PC-9 (cell line): ENCODE results near the gene CPOX. TPM values are rescaled to one million over a fixed set of nuclear protein-coding genes. Genes with fewer than 3 reads are reported as not detected.
A peak's percentile ranks its signal among the peaks of the same experiment; 100 is the strongest.

Experiments
- BruUV-seq: library from RNA; stranded (reverse); fragments of 400-500 nt; replicated peaks from 2 replicates; lab custom pipeline; 2021; lab: Mats Ljungman, UMichigan
- CTCF ChIA-PET: fragments of 300-600 bp; sonication (Branson Sonifier 250); formaldehyde crosslinking; loops from one replicate; lab custom pipeline; 2022; ENCODE audit warnings: antibody characterized with exemption; lab: Charles Lee
- POLR2A ChIA-PET: fragments of 300-600 bp; sonication (Branson Sonifier 250); formaldehyde crosslinking; loops from one replicate; lab custom pipeline; 2022; ENCODE audit warnings: antibody characterized with exemption; ENCODE audit not compliant: unreplicated experiment; lab: Charles Lee
- DNase-seq, 2 experiments: peaks; one replicate each; pipeline versions ENCODE4 v3.0.0 to v3.0.0-alpha.2; 2015 to 2022; ENCODE audit warnings: mixed read lengths in 1 of 2
- H2AFZ ChIP-seq: fragments of 200-600 bp; sonication (generic); 2 replicates; pipeline ENCODE4 v1.8.1; 2017; ENCODE audit warnings: antibody characterized with exemption
- H3F3A ChIP-seq: fragments of 200-600 bp; sonication (generic); 2 replicates; pipeline ENCODE4 v1.8.1; 2017; ENCODE audit warnings: antibody characterized with exemption, mild to moderate bottlenecking, low read depth; ENCODE audit not compliant: insufficient read depth
- H3K27ac ChIP-seq: fragments of 200-600 bp; sonication (generic); 2 replicates; pipeline ENCODE4 v1.6.1; 2016; ENCODE audit warnings: mixed run types
- H3K27me3 ChIP-seq: fragments of 200-600 bp; sonication (generic); 2 replicates; pipeline ENCODE4 v1.6.1; 2016; ENCODE audit warnings: low read depth, mixed run types; ENCODE audit not compliant: insufficient read depth
- H3K36me3 ChIP-seq: fragments of 200-600 bp; sonication (generic); 2 replicates; pipeline ENCODE4 v1.6.1; 2016; ENCODE audit warnings: low read depth, mixed run types
- H3K4me1 ChIP-seq: fragments of 200-600 bp; sonication (generic); replicated peaks from 2 replicates; pipeline ENCODE4 v1.6.1; 2016; ENCODE audit warnings: mixed run types; ENCODE audit not compliant: insufficient read depth
- H3K4me2 ChIP-seq: fragments of 200-600 bp; sonication (generic); 2 replicates; pipeline ENCODE4 v1.6.1; 2017; ENCODE audit warnings: mixed run types
- H3K4me3 ChIP-seq: fragments of 200-600 bp; sonication (generic); 2 replicates; pipeline ENCODE4 v1.6.1; 2016; ENCODE audit warnings: mixed run types
- H3K79me2 ChIP-seq: fragments of 200-600 bp; sonication (generic); 2 replicates; pipeline ENCODE4 v1.6.1; 2017; ENCODE audit warnings: low read depth, mixed run types
- H3K9me2 ChIP-seq: fragments of 200-600 bp; sonication (generic); 2 replicates; pipeline ENCODE4 v1.8.1; 2017; ENCODE audit warnings: mild to moderate bottlenecking; ENCODE audit not compliant: insufficient read depth
- H3K9me3 ChIP-seq: fragments of 200-600 bp; sonication (generic); 2 replicates; pipeline ENCODE4 v1.8.1; 2016; ENCODE audit warnings: low read depth; ENCODE audit not compliant: insufficient read depth
- H4K20me1 ChIP-seq: fragments of 200-600 bp; sonication (generic); 2 replicates; pipeline ENCODE4 v1.8.1; 2017; ENCODE audit not compliant: insufficient read depth
- CTCF ChIP-seq: fragments of 200-600 bp; sonication (generic); conservative IDR thresholded peaks from 2 replicates; pipeline ENCODE4 v1.6.1; 2017; ENCODE audit warnings: mixed run types, antibody characterized with exemption, mild to moderate bottlenecking, moderate library complexity
- EZH2 ChIP-seq: fragments of 200-600 bp; sonication (generic); IDR thresholded peaks from 2 replicates; pipeline ENCODE4 v1.8.0; 2017; ENCODE audit warnings: antibody characterized with exemption, low read depth
- intact Hi-C: fragments of 100-400 bp; cut with micrococcal nuclease; formaldehyde crosslinking; loops from one replicate; pipeline ENCODE4 v1.10.0; 2022; ENCODE audit not compliant: unreplicated experiment
- total RNA-seq: library from RNA; stranded (reverse); gene quantifications from 2 replicates; pipeline ENCODE4 v1.2.3, GENCODE V29; 2021

CPOX gene
- total RNA-seq, 1 experiment from 2014 or later = 30.4 TPM

- Histone ChIP-seq H2AFZ (no peak overlapping the region), H3K4me1 (peaks cover 15% of the 10 kb centered on the region), H3K79me2 (no peaks in the 10 kb centered on the region), H4K20me1 (no peaks in the 10 kb centered on the region), H3K4me3 (no peak overlapping the region), H3F3A (peaks cover 2% of the 10 kb centered on the region; the same call in 1 of the 2 replicates), H3K27ac (no peak overlapping the region), H3K27me3 (no peaks in the 10 kb centered on the region), H3K4me2 (no peak overlapping the region), H3K36me3 (no peaks in the 10 kb centered on the region), H3K9me2 (no peaks in the 10 kb centered on the region), H3K9me3 (no peaks in the 10 kb centered on the region)
- intact Hi-C loops = no loop called here
- no TSS peak for BruUV-seq
- no peak for DNase-seq
- no peak for TF ChIP-seq EZH2
- TF ChIP-seq CTCF = no peak
- POLR2A ChIA-PET = no interaction called here
- CTCF ChIA-PET = no interaction called here
Measured at GRCh38 chr3:98558100-98558827, 35.1 kb downstream of the CPOX start.

DNA sequence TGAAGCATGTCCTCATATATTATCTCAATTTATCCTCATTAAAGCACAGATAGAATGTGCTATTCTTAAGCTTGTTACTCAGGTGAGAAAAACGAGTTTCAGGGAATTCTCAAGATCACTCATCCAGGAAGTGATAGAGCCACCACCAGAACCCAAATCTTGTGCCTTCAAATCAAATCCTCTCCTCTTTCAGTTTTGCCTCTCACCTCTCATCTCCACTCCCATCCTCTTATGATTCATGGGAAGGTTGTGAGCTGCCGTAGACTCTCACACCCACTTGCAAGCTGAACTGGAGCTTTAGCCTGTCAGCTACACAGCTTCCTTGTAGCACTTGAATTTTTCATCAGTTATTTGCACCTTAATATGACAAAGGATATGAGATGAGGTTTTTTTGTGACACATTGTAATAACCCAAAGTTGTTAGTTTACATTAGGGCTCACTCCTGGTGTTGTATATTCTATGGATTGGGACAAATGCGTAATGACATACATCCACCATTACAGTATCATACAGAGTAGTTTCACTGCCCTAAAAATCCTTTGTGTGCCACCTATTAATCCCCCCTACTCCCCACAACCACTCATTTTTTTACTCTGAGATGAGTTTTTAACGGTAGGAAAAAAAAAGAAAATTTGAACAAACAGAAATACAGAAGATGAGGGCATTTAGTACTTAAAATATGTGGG, 35.9 kb downstream of the CPOX start:
- H3K9me3 ChIP-seq = no peaks in the 10 kb centered on the region
- CTCF ChIA-PET = interaction anchor here (0.5 kb wide), 1 partner anchor 113 kb away, joined by 4 read pairs; no protein-coding TSS in a partner anchor
- H4K20me1 ChIP-seq = no peaks in the 10 kb centered on the region
- no peaks in the 10 kb centered on the region for H3F3A ChIP-seq
- TF ChIP-seq CTCF (no peak), EZH2 (no peak)
- H3K27ac ChIP-seq = no peak overlapping the region
- no peak overlapping the region for H3K4me3 ChIP-seq
- H2AFZ ChIP-seq = peak overlapping the region; percentile 20; the same call in 1 of the 2 replicates
- H3K36me3 ChIP-seq = no peaks in the 10 kb centered on the region
- no peaks in the 10 kb centered on the region for H3K27me3 ChIP-seq
- H3K4me2 ChIP-seq = no peak overlapping the region
- no peaks in the 10 kb centered on the region for H3K9me2 ChIP-seq
- DNase-seq = no peak
- no TSS peak for BruUV-seq
- no peaks in the 10 kb centered on the region for H3K79me2 ChIP-seq
- POLR2A ChIA-PET = no interaction called here
- intact Hi-C loops = no loop called here
- peaks cover 9% of the 10 kb centered on the region for H3K4me1 ChIP-seq

- intact Hi-C loops = no loop called here
Measured at GRCh38 chr3:98556164-98557130, 37.0 kb downstream of the CPOX start.

More at GRCh38 chr3:98556164-98557130, 37.0 kb downstream of the CPOX start:
- no peaks in the 10 kb centered on the region for H3K4me1 ChIP-seq
- BruUV-seq = no TSS peak
- POLR2A ChIA-PET = no interaction called here
- no peaks in the 10 kb centered on the region for H3K27me3 ChIP-seq
- no peaks in the 10 kb centered on the region for H3F3A ChIP-seq
- no peak overlapping the region for H3K4me3 ChIP-seq
- H3K36me3 ChIP-seq = no peaks in the 10 kb centered on the region
- no peaks in the 10 kb centered on the region for H4K20me1 ChIP-seq
- no peak overlapping the region for H2AFZ ChIP-seq
- H3K4me2 ChIP-seq = no peak overlapping the region
- CTCF ChIA-PET = no interaction called here
- no peak for TF ChIP-seq EZH2
- no peak for TF ChIP-seq CTCF
- H3K27ac ChIP-seq = no peak overlapping the region
- no peaks in the 10 kb centered on the region for H3K9me2 ChIP-seq
- H3K9me3 ChIP-seq = no peaks in the 10 kb centered on the region
- DNase-seq = no peak
- H3K79me2 ChIP-seq = no peaks in the 10 kb centered on the region
